ENCODE data around the gene NUAK2.
A peak's percentile ranks its signal among the peaks of the same experiment; 100 is the strongest.

Gene NUAK2

DNA sequence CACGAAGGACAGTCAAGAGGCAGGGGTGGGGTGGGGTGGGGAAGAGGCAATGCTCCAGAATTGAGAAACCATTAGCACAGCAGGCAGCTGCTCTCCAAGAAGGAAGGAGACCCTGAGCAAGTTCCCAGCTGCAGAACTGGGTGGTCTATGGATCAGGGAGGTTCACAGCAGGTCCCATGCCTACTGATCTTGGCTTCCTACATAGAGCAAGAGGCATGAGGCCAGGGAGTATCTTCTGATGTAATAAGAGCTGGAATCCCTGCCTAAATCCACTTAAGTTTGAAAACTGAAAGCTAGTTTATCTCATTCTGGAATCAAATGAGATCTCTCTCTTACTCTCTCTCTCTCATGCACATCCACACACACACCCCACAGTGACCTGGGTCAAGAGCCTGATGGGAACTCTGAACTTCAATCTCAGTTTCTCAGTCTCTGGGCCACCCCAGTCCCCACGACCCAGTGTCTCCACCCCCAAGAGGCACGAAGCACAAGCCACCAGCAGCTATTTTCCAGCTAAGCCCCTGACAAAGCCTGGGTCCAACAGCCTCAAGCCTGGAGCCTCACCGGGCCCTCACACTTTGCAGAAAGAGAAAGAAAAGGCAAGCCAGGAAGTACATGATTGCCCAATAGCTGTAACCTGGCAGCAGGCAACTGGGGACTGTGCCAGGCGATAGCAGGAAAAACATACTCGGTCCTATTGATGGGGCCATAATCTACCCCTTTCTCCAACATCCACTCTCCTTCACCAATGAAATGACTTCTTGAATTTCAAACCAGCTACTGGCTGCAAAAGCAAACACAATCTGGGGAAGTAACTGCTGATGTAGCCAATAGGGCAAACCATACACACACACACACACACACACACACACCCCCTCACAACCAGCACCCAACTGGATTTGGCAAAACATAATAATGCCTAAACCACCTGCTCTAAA is 2.2 kb downstream of the NUAK2 start:
- no peak for DNase-seq (ENCODE audit: low read depth)

- no peak for DNase-seq (ENCODE audit: low read depth)
Measured at GRCh38 chr1:205318231-205318991, 3.1 kb downstream of the NUAK2 start.

- DNase-seq (ENCODE audit: low read depth), result no peak
Measured at GRCh38 chr1:205317311-205317917, 4.1 kb downstream of the NUAK2 start.

DNA sequence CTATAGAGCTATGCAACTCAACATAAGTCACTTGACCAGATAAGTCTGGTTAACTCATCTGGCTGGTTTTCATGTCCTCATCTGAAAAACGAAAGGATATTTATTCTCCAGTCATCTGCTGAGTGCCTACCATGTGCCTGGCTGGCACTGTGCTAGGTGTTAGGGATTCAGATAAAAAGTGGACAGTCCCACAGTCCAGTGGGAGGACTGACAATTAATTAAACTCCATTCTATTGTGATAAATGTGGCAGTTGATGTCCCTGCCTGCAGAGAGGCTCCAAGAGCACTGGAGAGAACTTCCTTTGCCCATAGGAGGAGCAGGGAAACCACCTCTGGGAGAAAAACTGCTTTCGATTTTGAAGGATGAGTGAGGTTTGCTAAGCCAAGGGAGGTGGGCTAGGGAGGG is 5.4 kb downstream of the NUAK2 start:
- DNase-seq (ENCODE audit: low read depth), result no peak

DNA sequence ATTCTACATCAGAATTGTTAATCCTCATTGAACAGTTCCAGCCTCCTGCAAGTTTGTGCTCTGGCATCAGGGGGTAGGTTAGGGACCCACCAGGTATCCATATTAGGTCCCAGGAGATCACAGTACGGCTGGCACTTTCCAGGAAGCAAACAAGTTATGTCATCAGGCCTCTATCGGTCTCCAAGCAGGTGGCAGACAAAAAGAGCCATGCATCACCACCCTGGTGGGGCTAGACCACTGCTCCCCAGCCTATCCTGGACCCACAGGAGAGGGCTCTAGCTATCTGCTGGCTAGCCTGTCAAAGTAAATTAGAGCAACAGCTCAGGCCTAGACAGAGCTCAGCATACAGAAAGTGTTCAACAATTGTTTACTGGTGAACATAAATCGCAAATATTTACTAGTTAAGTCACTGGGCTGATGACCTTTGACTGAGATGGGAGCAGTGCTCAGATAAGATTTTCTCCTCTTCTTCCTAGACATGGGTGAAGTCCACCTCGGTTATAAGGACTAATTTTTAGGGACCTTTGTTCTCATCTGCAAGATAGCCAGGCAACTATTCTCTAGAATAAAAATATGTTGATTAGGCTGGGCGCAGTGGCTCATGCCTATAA is 6.4 kb downstream of the NUAK2 start:
- no peak for DNase-seq (ENCODE audit: low read depth)

DNA sequence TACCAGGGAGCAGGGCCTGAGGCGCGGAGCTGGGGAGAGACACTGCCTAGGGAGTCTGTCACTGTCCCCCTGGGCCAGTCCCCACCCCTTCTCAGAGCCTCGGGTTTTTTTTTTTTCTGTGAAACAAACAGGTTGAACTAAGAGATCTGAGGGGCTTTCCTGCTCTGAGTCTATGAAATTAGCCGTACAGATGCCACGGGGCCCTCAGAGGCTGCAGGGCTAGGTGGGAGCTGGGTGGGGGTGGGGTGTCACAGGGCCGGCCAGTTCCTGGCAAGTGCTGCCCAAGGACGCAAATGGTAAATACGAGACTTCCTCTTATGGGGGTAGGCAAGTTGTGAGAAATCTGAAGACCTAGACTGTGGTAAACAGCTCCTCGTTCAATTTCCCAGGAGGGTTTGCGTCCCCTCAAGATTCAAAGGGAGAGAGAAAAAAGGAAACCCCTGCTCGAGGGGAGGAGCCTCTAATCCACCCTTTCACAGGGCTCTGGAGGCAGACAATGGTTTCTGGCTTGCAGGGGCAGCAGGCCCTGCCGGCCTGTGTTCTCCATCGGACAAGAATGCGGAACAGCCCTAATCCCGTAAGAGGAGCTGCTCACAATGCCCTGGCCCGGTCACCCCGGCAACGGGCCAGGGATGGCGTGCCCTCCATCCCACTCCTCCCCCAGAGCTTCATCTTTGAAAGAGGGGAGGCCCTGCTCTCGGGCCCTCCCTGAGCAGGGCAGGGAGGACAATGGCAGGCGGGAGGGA is 7.8 kb downstream of the NUAK2 start:
- no peak for DNase-seq (ENCODE audit: low read depth)

GRCh38 chr1:205312866-205313562 is 8.5 kb downstream of the NUAK2 start:
- no peak for DNase-seq (ENCODE audit: low read depth)

GRCh38 chr1:205310976-205311704 is 10.4 kb downstream of the NUAK2 start:
- no peak for DNase-seq (ENCODE audit: low read depth)

GRCh38 chr1:205309741-205310140 is 11.8 kb downstream of the NUAK2 start:
- DNase-seq (ENCODE audit: low read depth), result no peak

DNA sequence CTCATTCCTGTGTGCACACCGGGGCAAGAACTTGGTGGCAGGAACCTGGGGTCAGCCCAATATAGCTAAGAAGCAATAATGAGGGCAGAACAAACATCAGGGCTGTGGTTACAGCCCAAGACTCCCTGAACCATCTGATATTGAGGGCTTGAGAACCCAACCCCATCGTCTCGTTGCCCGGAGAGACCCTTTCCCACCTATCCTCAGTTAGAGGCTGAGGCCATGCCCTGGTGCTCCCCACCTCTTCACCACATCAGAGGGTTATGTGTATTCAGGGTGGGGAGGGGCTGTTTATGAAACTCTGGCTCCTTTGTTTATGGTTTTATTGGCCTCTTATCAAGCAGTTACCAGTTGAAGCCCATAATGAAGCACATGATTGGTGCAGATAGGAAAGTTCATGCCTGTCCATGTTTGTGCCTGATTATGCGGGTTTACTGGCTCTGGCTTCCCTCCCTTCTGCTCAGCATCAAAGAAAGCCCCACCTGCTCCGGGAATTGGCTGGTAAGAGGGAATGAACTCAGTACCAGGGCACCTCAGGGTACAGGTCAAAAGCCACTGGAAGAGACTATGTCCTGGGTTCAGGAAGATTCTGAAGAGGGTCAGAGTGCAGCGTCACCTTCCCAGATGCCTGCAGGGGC is 14.5 kb downstream of the NUAK2 start:
- no peak for DNase-seq (ENCODE audit: low read depth)

- no peak for DNase-seq (ENCODE audit: low read depth)
Measured at GRCh38 chr1:205304695-205305070, 16.9 kb downstream of the NUAK2 start.

GRCh38 chr1:205304046-205304694 is 17.4 kb downstream of the NUAK2 start:
- DNase-seq (ENCODE audit: low read depth), result no peak

DNA sequence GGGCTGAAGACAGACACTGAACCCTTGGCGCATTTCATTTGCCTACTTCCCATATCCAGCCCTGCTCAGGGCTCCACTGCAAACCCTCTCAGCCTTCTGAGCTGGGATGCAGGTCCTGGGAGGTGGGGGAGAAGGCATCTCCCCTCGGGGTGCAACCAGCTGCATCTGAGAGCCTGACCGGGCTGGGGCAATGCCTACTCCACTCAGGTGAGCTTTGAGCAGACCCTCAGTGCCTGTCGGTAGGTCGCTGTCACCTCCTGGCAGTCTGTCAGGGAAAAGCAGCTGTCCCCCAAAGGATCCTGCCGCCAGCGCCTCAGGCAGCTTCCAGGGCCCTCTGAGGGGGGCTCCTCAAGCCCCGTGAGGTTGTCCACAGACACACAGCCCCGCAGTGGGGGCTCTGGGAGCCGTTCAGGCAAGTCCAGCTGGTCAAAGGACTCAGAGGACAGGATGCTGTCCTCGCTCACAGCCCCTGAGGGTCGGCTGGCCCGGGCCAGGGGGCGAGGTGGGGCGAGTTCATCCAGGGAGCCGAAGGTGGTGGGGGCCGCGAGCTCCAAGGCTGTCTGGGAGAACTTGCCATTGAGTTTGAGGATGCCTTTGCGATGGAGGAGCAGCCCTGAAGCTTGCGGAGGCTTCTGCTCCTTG is 18.2 kb downstream of the NUAK2 start:
- DNase-seq (ENCODE audit: low read depth), result no peak

- no peak for DNase-seq (ENCODE audit: low read depth)
Measured at GRCh38 chr1:205301842-205302588, 19.5 kb downstream of the NUAK2 start.

DNA sequence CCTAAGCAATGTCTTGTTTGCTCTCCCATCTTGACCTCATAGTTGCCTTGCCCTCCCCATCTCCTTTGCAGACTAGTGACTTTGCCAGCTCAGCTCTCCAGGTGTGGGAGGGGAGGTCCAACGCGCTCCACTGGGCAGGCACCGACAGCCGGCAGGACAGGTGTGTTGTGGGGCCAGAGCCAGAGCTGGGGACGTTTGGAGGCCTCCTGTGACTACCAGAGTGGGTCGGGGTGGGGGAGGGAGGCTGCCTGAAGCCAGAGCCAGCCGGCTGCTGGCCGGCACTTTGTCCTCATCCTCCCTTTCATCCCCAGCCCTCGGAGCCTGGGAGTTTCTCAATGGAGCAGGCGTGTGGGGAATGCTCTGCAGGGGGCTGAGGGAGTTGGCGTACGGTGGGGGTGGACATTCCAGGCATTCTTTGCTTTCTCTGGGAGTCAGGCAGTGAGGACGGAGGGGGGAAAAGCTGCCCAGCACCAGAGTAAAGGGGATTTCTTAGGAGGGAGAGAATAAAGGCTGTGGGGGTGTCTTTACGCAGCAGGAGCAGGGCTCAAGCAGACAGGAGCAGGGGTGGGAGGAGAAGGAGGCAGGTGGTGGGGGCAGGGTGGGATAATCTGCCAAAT is 20.2 kb downstream of the NUAK2 start:
- peak; percentile 91 for DNase-seq (ENCODE audit: low read depth)

DNA sequence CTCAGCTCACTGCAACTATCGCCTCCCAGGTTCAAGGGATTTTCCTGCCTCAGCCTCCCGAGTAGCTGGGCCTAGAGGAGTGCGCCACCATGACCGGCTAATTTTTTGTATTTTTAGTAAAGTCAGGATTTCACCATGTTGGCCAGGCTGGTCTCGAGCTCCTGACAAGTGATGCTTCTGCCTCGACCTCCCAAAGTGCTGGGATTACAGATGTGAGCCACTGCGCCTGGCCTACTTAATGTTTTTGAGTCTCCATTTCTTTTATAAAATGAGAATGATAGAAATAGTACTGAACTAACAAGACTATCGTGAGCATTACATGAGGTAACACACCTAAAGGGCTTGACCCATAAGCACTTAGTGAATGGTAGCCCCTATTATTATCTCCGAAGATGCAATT is 21.4 kb downstream of the NUAK2 start:
- no peak for DNase-seq (ENCODE audit: low read depth)

GRCh38 chr1:205298191-205298994 is 23.2 kb downstream of the NUAK2 start:
- DNase-seq (ENCODE audit: low read depth), result peak; percentile 93
